Neural cell (in vitro differentiated cells): ENCODE data around the gene CD300LF. TPM values are rescaled to one million over a fixed set of nuclear protein-coding genes. Genes with fewer than 3 reads are reported as not detected.

Experiments used
- H2AFZ ChIP-seq: fragments of 200-600, 300-800 bp; sonication (generic), shearing (Covaris generic); 2 replicates; pipeline ENCODE4 v1.6.0; 2014; ENCODE audit warnings: low read depth, mild to moderate bottlenecking, antibody characterized with exemption, low read length, moderate library complexity
- H3F3A ChIP-seq: fragments of 200-600 bp; shearing (Covaris generic); 2 replicates; pipeline ENCODE4 v1.6.1; 2016; ENCODE audit warnings: mild to moderate bottlenecking, moderate library complexity, mixed read lengths, antibody characterized with exemption, low read length; ENCODE audit not compliant: insufficient read depth, poor library complexity, severe bottlenecking
- H3K27ac ChIP-seq: fragments of 200-600, 300-800 bp; sonication (generic), shearing (Covaris generic); 2 replicates; pipeline ENCODE4 v1.5.1; 2014; ENCODE audit warnings: mild to moderate bottlenecking, low read length, moderate library complexity
- H3K27me3 ChIP-seq: fragments of 300-800, 200-600 bp; sonication (generic), shearing (Covaris generic); 2 replicates; pipeline ENCODE4 v1.6.0; 2014; ENCODE audit warnings: mild to moderate bottlenecking, low read depth, low read length, moderate library complexity; ENCODE audit not compliant: insufficient read depth
- H3K36me3 ChIP-seq: fragments of 300-800, 200-600 bp; sonication (generic), shearing (Covaris generic); 2 replicates; pipeline ENCODE4 v1.5.1; 2014; ENCODE audit warnings: mild to moderate bottlenecking, antibody characterized with exemption, low read length, moderate library complexity; ENCODE audit not compliant: insufficient read depth
- H3K4me2 ChIP-seq: fragments of 300-800, 200-600 bp; sonication (generic), shearing (Covaris generic); 2 replicates; pipeline ENCODE4 v1.6.0; 2014; ENCODE audit warnings: mild to moderate bottlenecking, low read length
- H3K4me3 ChIP-seq: fragments of 300-800, 200-600 bp; sonication (generic), shearing (Covaris generic); 2 replicates; pipeline ENCODE4 v1.5.1; 2014; ENCODE audit warnings: mild to moderate bottlenecking, low read length, moderate library complexity
- H3K79me2 ChIP-seq: fragments of 200-600 bp; shearing (Covaris generic); replicated peaks from 2 replicates; pipeline ENCODE4 v1.6.0; 2014; ENCODE audit warnings: mild to moderate bottlenecking, low read length, moderate library complexity; ENCODE audit not compliant: insufficient read depth
- H3K9ac ChIP-seq: fragments of 300-800, 200-600 bp; sonication (generic), shearing (Covaris generic); 2 replicates; pipeline ENCODE4 v1.6.1; 2016; ENCODE audit warnings: mild to moderate bottlenecking, low read length, mixed read lengths
- H3K9me2 ChIP-seq: fragments of 200-600 bp; shearing (Covaris generic); 2 replicates; pipeline ENCODE4 v1.6.1; 2016; ENCODE audit warnings: mild to moderate bottlenecking, low read length, mixed read lengths; ENCODE audit not compliant: insufficient read depth
- H3K9me3 ChIP-seq: fragments of 200-600, 300-800 bp; sonication (generic), shearing (Covaris generic); 2 replicates; pipeline ENCODE4 v1.6.1; 2016; ENCODE audit warnings: mild to moderate bottlenecking, mixed run types, low read length, moderate library complexity, mixed read lengths
- H4K20me1 ChIP-seq: fragments of 200-600 bp; shearing (Covaris generic); 2 replicates; pipeline ENCODE4 v1.6.1; 2016; ENCODE audit warnings: mild to moderate bottlenecking, mixed run types; ENCODE audit not compliant: insufficient read depth
- EP300 ChIP-seq: fragments of 450-650 bp; conservative IDR thresholded peaks from 2 replicates; pipeline ENCODE4 v1.6.1; 2014; ENCODE audit warnings: antibody characterized with exemption, mild to moderate bottlenecking, moderate library complexity; ENCODE audit not compliant: poor library complexity, severe bottlenecking
- EZH2 ChIP-seq: fragments of 200-600, 300-800 bp; shearing (Covaris generic), sonication (generic); IDR thresholded peaks from 2 replicates; pipeline ENCODE4 v1.6.1; 2014; ENCODE audit warnings: antibody characterized with exemption, low read length, borderline replicate concordance, mild to moderate bottlenecking; ENCODE audit not compliant: insufficient read depth, poor library complexity, severe bottlenecking
- MXI1 ChIP-seq: fragments of 450-650 bp; conservative IDR thresholded peaks from 2 replicates; pipeline ENCODE4 v1.6.1; 2014; ENCODE audit warnings: antibody characterized with exemption, mild to moderate bottlenecking; ENCODE audit not compliant: poor library complexity, severe bottlenecking
- POLR2AphosphoS5 ChIP-seq: IDR thresholded peaks from 2 replicates; pipeline ENCODE4 v1.6.1; 2012
- RAD21 ChIP-seq: fragments of 450-650 bp; conservative IDR thresholded peaks from 2 replicates; pipeline ENCODE4 v1.6.1; 2014; ENCODE audit warnings: antibody characterized with exemption, mild to moderate bottlenecking, moderate library complexity
- REST ChIP-seq: IDR thresholded peaks from 2 replicates; pipeline ENCODE4 v1.6.1; 2012; ENCODE audit warnings: borderline replicate concordance
- SMC3 ChIP-seq: fragments of 450-650 bp; conservative IDR thresholded peaks from 2 replicates; pipeline ENCODE4 v1.6.1; 2014; ENCODE audit warnings: antibody characterized with exemption, mild to moderate bottlenecking, moderate library complexity; ENCODE audit not compliant: poor library complexity
- TAF1 ChIP-seq: IDR thresholded peaks from 2 replicates; pipeline ENCODE4 v1.6.1; 2012; ENCODE audit warnings: low read depth
- polyA plus RNA-seq: library from polyadenylated mRNA; depleted of rRNA; stranded (reverse); fragments of >200 nt; gene quantifications from 2 replicates; pipeline ENCODE4 v1.2.3, GENCODE V29; 2014
- TF ChIP-seq, protein P1 (sequence below): fragments of 450-650 bp; IDR thresholded peaks from 2 replicates; pipeline ENCODE4 v1.5.1; 2014; ENCODE audit warnings: antibody characterized with exemption, mild to moderate bottlenecking, moderate library complexity; ENCODE audit not compliant: poor library complexity, severe bottlenecking

Gene CD300LF
- polyA plus RNA-seq, 1 donor from 2014 or later: not detected

GRCh38 chr17:74757502-74757901 lies 44.8 kb upstream of the CD300LF start:
- H3K27ac ChIP-seq: no peak overlapping the region
- H2AFZ ChIP-seq: no peak overlapping the region

DNA sequence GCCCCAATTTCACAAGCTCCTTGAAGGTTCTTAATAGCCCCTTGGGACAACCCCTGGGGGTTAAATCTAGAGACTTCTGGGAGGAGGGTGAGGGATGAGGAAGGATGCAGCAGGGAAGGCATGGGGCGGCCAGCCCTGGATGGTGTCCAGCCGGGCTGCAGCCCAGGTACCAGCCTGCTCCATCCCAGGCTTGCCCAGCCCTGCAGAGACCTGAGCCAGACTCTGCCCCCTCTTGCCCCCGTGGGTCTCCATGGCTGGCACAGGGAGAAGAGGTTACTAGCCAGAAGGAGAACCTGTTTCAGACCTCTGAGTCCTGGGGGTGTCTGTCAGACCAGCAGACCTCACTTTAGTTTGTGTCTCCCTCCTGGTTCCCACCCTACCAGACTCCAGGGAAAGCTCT lies 44.2 kb upstream of the CD300LF start:
- Histone ChIP-seq H3F3A (no peaks in the 10 kb centered on the region), H2AFZ (no peak overlapping the region), H3K27ac (no peak overlapping the region), H3K4me3 (no peak overlapping the region), H3K9me2 (no peaks in the 10 kb centered on the region), H3K4me2 (no peak overlapping the region), H3K9ac (no peak overlapping the region), H4K20me1 (no peaks in the 10 kb centered on the region), H3K9me3 (no peaks in the 10 kb centered on the region), H3K79me2 (no peaks in the 10 kb centered on the region), H3K36me3 (no peaks in the 10 kb centered on the region), H3K27me3 (no peaks in the 10 kb centered on the region)
- TF ChIP-seq MXI1: no peak
- no peak for TF ChIP-seq RAD21
- TF ChIP-seq REST: no peak
- no peak for TF ChIP-seq TAF1
- TF ChIP-seq EZH2: no peak
- no peak for TF ChIP-seq POLR2AphosphoS5
- TF ChIP-seq, protein P1, sequence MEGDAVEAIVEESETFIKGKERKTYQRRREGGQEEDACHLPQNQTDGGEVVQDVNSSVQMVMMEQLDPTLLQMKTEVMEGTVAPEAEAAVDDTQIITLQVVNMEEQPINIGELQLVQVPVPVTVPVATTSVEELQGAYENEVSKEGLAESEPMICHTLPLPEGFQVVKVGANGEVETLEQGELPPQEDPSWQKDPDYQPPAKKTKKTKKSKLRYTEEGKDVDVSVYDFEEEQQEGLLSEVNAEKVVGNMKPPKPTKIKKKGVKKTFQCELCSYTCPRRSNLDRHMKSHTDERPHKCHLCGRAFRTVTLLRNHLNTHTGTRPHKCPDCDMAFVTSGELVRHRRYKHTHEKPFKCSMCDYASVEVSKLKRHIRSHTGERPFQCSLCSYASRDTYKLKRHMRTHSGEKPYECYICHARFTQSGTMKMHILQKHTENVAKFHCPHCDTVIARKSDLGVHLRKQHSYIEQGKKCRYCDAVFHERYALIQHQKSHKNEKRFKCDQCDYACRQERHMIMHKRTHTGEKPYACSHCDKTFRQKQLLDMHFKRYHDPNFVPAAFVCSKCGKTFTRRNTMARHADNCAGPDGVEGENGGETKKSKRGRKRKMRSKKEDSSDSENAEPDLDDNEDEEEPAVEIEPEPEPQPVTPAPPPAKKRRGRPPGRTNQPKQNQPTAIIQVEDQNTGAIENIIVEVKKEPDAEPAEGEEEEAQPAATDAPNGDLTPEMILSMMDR: no peak
- no peak for TF ChIP-seq SMC3

More at GRCh38 chr17:74757502-74757901, 44.8 kb upstream of the CD300LF start:
- no peak overlapping the region for H3K4me3 ChIP-seq
- no peaks in the 10 kb centered on the region for H3K9me3 ChIP-seq
- no peak overlapping the region for H3K4me2 ChIP-seq
- H3K27me3 ChIP-seq: no peaks in the 10 kb centered on the region
- no peaks in the 10 kb centered on the region for H3K9me2 ChIP-seq
- no peaks in the 10 kb centered on the region for H3F3A ChIP-seq
- H3K36me3 ChIP-seq: no peaks in the 10 kb centered on the region
- H3K79me2 ChIP-seq: no peaks in the 10 kb centered on the region
- H4K20me1 ChIP-seq: no peaks in the 10 kb centered on the region
- TF ChIP-seq EP300: no peak
- no peak for TF ChIP-seq MXI1
- no peak for TF ChIP-seq RAD21
- TF ChIP-seq REST: no peak
- TF ChIP-seq SMC3: no peak
- no peak for TF ChIP-seq TAF1
- TF ChIP-seq, protein P1: no peak
- no peak for TF ChIP-seq EZH2
- TF ChIP-seq POLR2AphosphoS5: no peak
- H3K9ac ChIP-seq: no peak overlapping the region
